ENCODE data around the gene ABI1. TPM values are rescaled to one million over a fixed set of nuclear protein-coding genes. Genes with fewer than 3 reads are reported as not detected.

The ABI1 gene
- total RNA-seq, 4 donors from 2014 or later: 51.4 to 67.1 (median 63.3) TPM

GRCh38 chr10:26839966-26840627 lies 20.7 kb downstream of the ABI1 start:
- H3K36me3 ChIP-seq: no peaks in the 10 kb centered on the region
- 50 to 63% methylated on average over 3 of the region's 3 CpGs for WGBS, 2 donors
- DNase-seq: no peak
- H3K9me3 ChIP-seq: no peaks in the 10 kb centered on the region
- TF ChIP-seq POLR2A (IDR thresholded peaks at IDR 0.05) (no peak), CTCF (IDR thresholded peaks at IDR 0.05) (no peak)
- H3K27me3 ChIP-seq: no peaks in the 10 kb centered on the region
- no peak overlapping the region for H3K4me3 ChIP-seq
- no peak overlapping the region for H3K27ac ChIP-seq
- H3K4me1 ChIP-seq: peaks cover 0 to 52% (median 6%) of the 10 kb centered on the region in 3 donors
- intact Hi-C loops (cut with DNase I): no loop called here

GRCh38 chr10:26837139-26837538 lies 23.6 kb downstream of the ABI1 start:
- H3K27me3 ChIP-seq: no peaks in the 10 kb centered on the region
- no peak overlapping the region for H3K4me3 ChIP-seq
- WGBS, 2 donors: 43 to 88% methylated on average over 2 of the region's 2 CpGs
- H3K36me3 ChIP-seq: no peaks in the 10 kb centered on the region
- DNase-seq: no peak
- intact Hi-C loops (cut with DNase I): no loop called here
- no peak overlapping the region for H3K27ac ChIP-seq
- TF ChIP-seq POLR2A (IDR thresholded peaks at IDR 0.05): no peak
- no peaks in the 10 kb centered on the region for H3K9me3 ChIP-seq
- H3K4me1 ChIP-seq: peaks cover 0 to 51% (median 2%) of the 10 kb centered on the region in 3 donors

GRCh38 chr10:26835025-26835424 lies 25.7 kb downstream of the ABI1 start:
- WGBS, 2 donors: 83 to 100% methylated on average over 1 of the region's 2 CpGs
- Histone ChIP-seq H3K4me3 (no peak overlapping the region), H3K9me3 (no peaks in the 10 kb centered on the region), H3K36me3 (no peaks in the 10 kb centered on the region), H3K27me3 (no peaks in the 10 kb centered on the region), H3K27ac (no peak overlapping the region), H3K4me1 (peaks cover 0 to 35% (median under 1%) of the 10 kb centered on the region in 3 donors)
- intact Hi-C loops (cut with DNase I): no loop called here
- TF ChIP-seq POLR2A (IDR thresholded peaks at IDR 0.05): no peak
- no peak for TF ChIP-seq CTCF (IDR thresholded peaks at IDR 0.05)
- no peak for DNase-seq

- peaks cover 0 to 33% (median 0%) of the 10 kb centered on the region in 3 donors for H3K4me1 ChIP-seq
- H3K4me3 ChIP-seq: no peak overlapping the region
- no peak for DNase-seq
- WGBS, 2 donors: 49 to 60% methylated on average over 2 of the region's 2 CpGs
- no peaks in the 10 kb centered on the region for H3K9me3 ChIP-seq
- intact Hi-C loops (cut with DNase I): no loop called here
- no peaks in the 10 kb centered on the region for H3K36me3 ChIP-seq
- no peak for TF ChIP-seq CTCF (IDR thresholded peaks at IDR 0.05)
- no peak overlapping the region for H3K27ac ChIP-seq
- no peaks in the 10 kb centered on the region for H3K27me3 ChIP-seq
Observed at GRCh38 chr10:26832960-26833359, 27.8 kb downstream of the ABI1 start.

GRCh38 chr10:26831936-26832335 lies 28.8 kb downstream of the ABI1 start:
- Histone ChIP-seq H3K27ac (no peak overlapping the region), H3K36me3 (no peaks in the 10 kb centered on the region), H3K9me3 (no peaks in the 10 kb centered on the region), H3K4me3 (no peak overlapping the region), H3K27me3 (no peaks in the 10 kb centered on the region), H3K4me1 (peaks cover 0 to 26% (median 0%) of the 10 kb centered on the region in 3 donors)
- no peak for TF ChIP-seq POLR2A (IDR thresholded peaks at IDR 0.05)
- TF ChIP-seq CTCF (IDR thresholded peaks at IDR 0.05): peak in 1 of 6 experiments; percentile 19
- WGBS, 2 donors: 84 to 85% methylated on average over 6 of the region's 6 CpGs
- intact Hi-C loops (cut with DNase I): no loop called here
- no peak for DNase-seq
